Mammary epithelial cell (primary cell): ENCODE measurements around the gene FBXO10.

ENCODE experiments used
- CTCF ChIP-seq, 2 donors: IDR thresholded peaks in 1 of 2; conservative IDR thresholded peaks in 1 of 2; 2 replicates each; pipeline ENCODE4 v1.5.1; 2011 to 2012; ENCODE audit warnings: inconsistent platforms in 2 of 2, low read length in 2 of 2, mild to moderate bottlenecking in 2 of 2, control low read depth in 1 of 2, low read depth in 1 of 2; ENCODE audit not compliant: insufficient read depth in 1 of 2; ENCODE audit errors: extremely low read depth in 1 of 2
- EZH2 ChIP-seq: IDR thresholded peaks from 2 replicates; pipeline ENCODE4 v1.6.1; 2012; ENCODE audit warnings: low read length, inconsistent platforms, borderline replicate concordance

- TF ChIP-seq CTCF (conservative IDR thresholded peaks at IDR 0.05 in 1 of 2, IDR thresholded peaks at IDR 0.05 in 1 of 2; ENCODE audit: extremely low read depth in 1 of 2, insufficient read depth in 1 of 2, low read depth in 1 of 2, low read length in 2 of 2) (no peak), EZH2 (no peak)
Measured at GRCh38 chr9:37623267-37623666, 47.1 kb upstream of the FBXO10 start.
